Tibial artery (tissue), 4 donors: Measurements from ENCODE around the gene ENDOV.

Experiments
- DNase-seq, 2 donors: peaks; one replicate each; pipeline ENCODE4 v3.0.0-alpha.2; 2019
- H3K27ac ChIP-seq, 2 donors: fragments of 200-600 bp; sonication (generic) in 1 of 2; 1 replicate in 1 of 2; 2 replicates in 1 of 2; pipeline ENCODE4 v1.5.1; 2018 to 2019; ENCODE audit warnings: mild to moderate bottlenecking in 1 of 2
- H3K27me3 ChIP-seq, 2 donors: fragments of 200-600 bp; sonication (generic) in 1 of 2; one replicate each; pipeline versions ENCODE4 v1.5.1 to v1.6.0; 2016 to 2019
- H3K36me3 ChIP-seq, 3 donors: fragments of 200-600 bp; sonication (generic) in 2 of 3; one replicate each; pipeline ENCODE4 v1.5.1; 2016 to 2019; ENCODE audit warnings: mild to moderate bottlenecking in 2 of 3
- H3K4me1 ChIP-seq, 4 donors: fragments of 200-600 bp; sonication (generic) in 2 of 4; 1 replicate in 3 of 4; 2 replicates in 1 of 4; pipeline ENCODE4 v1.5.1; 2016 to 2019
- H3K4me3 ChIP-seq, 2 donors: fragments of 200-600 bp; sonication (generic) in 1 of 2; 1 replicate in 1 of 2; 2 replicates in 1 of 2; pipeline ENCODE4 v1.5.1; 2018 to 2019; ENCODE audit warnings: mild to moderate bottlenecking in 2 of 2
- H3K9me3 ChIP-seq, 3 donors: fragments of 200-600 bp; sonication (generic) in 1 of 3; one replicate each; pipeline ENCODE4 v1.5.1; 2016 to 2019
- CTCF ChIP-seq, 2 experiments: fragments of 200-600 bp in 1 of 2; fragments of 450-650 bp in 1 of 2; IDR thresholded peaks; one replicate each; pipeline ENCODE4 v1.5.1; 2017 to 2019; ENCODE audit warnings: antibody characterized with exemption in 2 of 2, mild to moderate bottlenecking in 1 of 2, moderate library complexity in 1 of 2
- intact Hi-C: fragments of 100-400 bp; cut with DNase I; formaldehyde crosslinking; loops from one replicate; pipeline ENCODE4 v1.15.0; 2023; ENCODE audit warnings: low total_unique reads

The ENDOV gene

GRCh38 chr17:80379348-80379747 lies 35.6 kb upstream of the ENDOV start:
- H3K36me3 ChIP-seq = peaks cover 89 to 100% (median 98%) of the 10 kb centered on the region in 3 donors
- no peak for DNase-seq
- H3K27ac ChIP-seq = no peak overlapping the region
- no peaks in the 10 kb centered on the region for H3K4me1 ChIP-seq
- TF ChIP-seq CTCF (IDR thresholded peaks at IDR 0.05) = no peak
- H3K4me3 ChIP-seq = no peak overlapping the region
- no peaks in the 10 kb centered on the region for H3K27me3 ChIP-seq
- no peaks in the 10 kb centered on the region for H3K9me3 ChIP-seq
- intact Hi-C loops = no loop called here

- no peak overlapping the region for H3K27ac ChIP-seq
- no peaks in the 10 kb centered on the region for H3K4me1 ChIP-seq
- no peak for TF ChIP-seq CTCF (IDR thresholded peaks at IDR 0.05)
- H3K27me3 ChIP-seq = no peaks in the 10 kb centered on the region
- no peak overlapping the region for H3K4me3 ChIP-seq
- H3K36me3 ChIP-seq = peaks cover 89 to 100% (median 98%) of the 10 kb centered on the region in 3 donors
- no peak for DNase-seq
- H3K9me3 ChIP-seq = no peaks in the 10 kb centered on the region
- intact Hi-C loops = no loop called here
Observed at GRCh38 chr17:80380068-80380467, 34.9 kb upstream of the ENDOV start.

- intact Hi-C loops = no loop called here
- Histone ChIP-seq H3K4me3 (no peak overlapping the region), H3K27me3 (no peaks in the 10 kb centered on the region), H3K9me3 (no peaks in the 10 kb centered on the region), H3K4me1 (no peaks in the 10 kb centered on the region), H3K27ac (no peak overlapping the region), H3K36me3 (peaks cover 89 to 100% (median 97%) of the 10 kb centered on the region in 3 donors)
- TF ChIP-seq CTCF (IDR thresholded peaks at IDR 0.05) = no peak
- no peak for DNase-seq
Observed at GRCh38 chr17:80380555-80381002, 34.4 kb upstream of the ENDOV start.

GRCh38 chr17:80381416-80381923 lies 33.5 kb upstream of the ENDOV start:
- H3K4me3 ChIP-seq = no peak overlapping the region
- peaks cover 88 to 100% (median 97%) of the 10 kb centered on the region in 3 donors for H3K36me3 ChIP-seq
- no peaks in the 10 kb centered on the region for H3K9me3 ChIP-seq
- H3K27me3 ChIP-seq = no peaks in the 10 kb centered on the region
- no peaks in the 10 kb centered on the region for H3K4me1 ChIP-seq
- intact Hi-C loops = no loop called here
- peak in 1 of 2 donors; percentile 8 for DNase-seq
- no peak for TF ChIP-seq CTCF (IDR thresholded peaks at IDR 0.05)
- no peak overlapping the region for H3K27ac ChIP-seq

- H3K9me3 ChIP-seq = no peaks in the 10 kb centered on the region
- H3K27ac ChIP-seq = no peak overlapping the region
- DNase-seq = peak in 1 of 2 donors; percentile 7
- no peak for TF ChIP-seq CTCF (IDR thresholded peaks at IDR 0.05)
- no peaks in the 10 kb centered on the region for H3K27me3 ChIP-seq
- no peak overlapping the region for H3K4me3 ChIP-seq
- intact Hi-C loops = no loop called here
- H3K4me1 ChIP-seq = no peaks in the 10 kb centered on the region
- H3K36me3 ChIP-seq = peaks cover 88 to 100% (median 99%) of the 10 kb centered on the region in 3 donors
Observed at GRCh38 chr17:80382446-80382845, 32.5 kb upstream of the ENDOV start.

- Histone ChIP-seq H3K4me3 (no peak overlapping the region), H3K36me3 (peaks cover 86 to 100% (median 98%) of the 10 kb centered on the region in 3 donors), H3K27me3 (no peaks in the 10 kb centered on the region), H3K27ac (no peak overlapping the region), H3K9me3 (no peaks in the 10 kb centered on the region), H3K4me1 (no peaks in the 10 kb centered on the region)
- DNase-seq = no peak
- intact Hi-C loops = no loop called here
- no peak for TF ChIP-seq CTCF (IDR thresholded peaks at IDR 0.05)
Observed at GRCh38 chr17:80382956-80383355, 32.0 kb upstream of the ENDOV start.
